Loucy (cell line): ENCODE measurements around the gene RPTOR.

Experiments used
- H2AFZ ChIP-seq: fragments of 200-600 bp; sonication (generic); 2 replicates; pipeline ENCODE4 v1.6.0; 2016; ENCODE audit warnings: antibody characterized with exemption, mild to moderate bottlenecking, low read length, moderate library complexity
- H3F3A ChIP-seq: fragments of 200-600 bp; 2 replicates; pipeline ENCODE4 v1.6.0; 2016; ENCODE audit warnings: antibody characterized with exemption, low read depth, mild to moderate bottlenecking
- H3K27me3 ChIP-seq: fragments of 200-600 bp; sonication (generic); 2 replicates; pipeline ENCODE4 v1.6.1; 2014; ENCODE audit warnings: low read length, mild to moderate bottlenecking; ENCODE audit not compliant: insufficient read depth, poor library complexity, severe bottlenecking
- H3K36me3 ChIP-seq: fragments of 200-600 bp; sonication (generic); 2 replicates; pipeline ENCODE4 v1.6.1; 2016; ENCODE audit warnings: low read length; ENCODE audit not compliant: insufficient read depth
- H3K4me1 ChIP-seq: fragments of 200-600 bp; sonication (generic); 2 replicates; pipeline ENCODE4 v1.5.1; 2014; ENCODE audit warnings: low read length, mild to moderate bottlenecking; ENCODE audit not compliant: insufficient read depth, poor library complexity, severe bottlenecking
- H3K4me2 ChIP-seq: fragments of 200-600 bp; sonication (generic); 2 replicates; pipeline ENCODE4 v1.6.0; 2014; ENCODE audit warnings: antibody characterized with exemption, low read length, low read depth, mild to moderate bottlenecking; ENCODE audit not compliant: poor library complexity, severe bottlenecking
- H3K4me3 ChIP-seq: fragments of 200-600 bp; sonication (generic); 2 replicates; pipeline ENCODE4 v1.5.1; 2014; ENCODE audit warnings: low read length, mild to moderate bottlenecking, mixed read lengths; ENCODE audit not compliant: poor library complexity, severe bottlenecking
- H3K79me2 ChIP-seq: fragments of 200-600 bp; sonication (generic); 2 replicates; pipeline ENCODE4 v1.6.1; 2014; ENCODE audit warnings: low read length; ENCODE audit not compliant: insufficient read depth
- H3K9ac ChIP-seq: fragments of 200-600 bp; sonication (generic); 2 replicates; pipeline ENCODE4 v1.6.0; 2014; ENCODE audit warnings: mild to moderate bottlenecking, low read depth, low read length, moderate library complexity; ENCODE audit not compliant: poor library complexity, severe bottlenecking
- H3K9me2 ChIP-seq: fragments of 200-600 bp; sonication (generic); replicated peaks from 2 replicates; pipeline ENCODE4 v1.6.1; 2016; ENCODE audit warnings: low read depth, low read length, mixed read lengths
- H3K9me3 ChIP-seq: fragments of 200-600 bp; sonication (generic); 2 replicates; pipeline ENCODE4 v1.6.1; 2014; ENCODE audit warnings: mild to moderate bottlenecking, antibody characterized with exemption, low read length, low read depth; ENCODE audit not compliant: insufficient read depth
- H4K20me1 ChIP-seq: fragments of 200-600 bp; sonication (generic); 2 replicates; pipeline ENCODE4 v1.6.0; 2014; ENCODE audit warnings: antibody characterized with exemption, low read length, mild to moderate bottlenecking; ENCODE audit not compliant: insufficient read depth, poor library complexity, severe bottlenecking
- EZH2phosphoT487 ChIP-seq: fragments of 200-600 bp; IDR thresholded peaks from 2 replicates; pipeline ENCODE4 v1.6.1; 2018; ENCODE audit warnings: antibody characterized with exemption, mild to moderate bottlenecking, moderate library complexity, borderline replicate concordance
- TF ChIP-seq, protein P1 (sequence below): fragments of 200-600 bp; sonication (generic); conservative IDR thresholded peaks from 2 replicates; pipeline ENCODE4 v1.5.1; 2014; ENCODE audit warnings: mild to moderate bottlenecking, antibody characterized with exemption, low read length

Gene RPTOR

GRCh38 chr17:80781807-80782277 is 237.2 kb downstream of the RPTOR start:
- Histone ChIP-seq H2AFZ (no peak overlapping the region), H3K4me1 (peaks cover 61% of the 10 kb centered on the region), H3F3A (peaks cover 4% of the 10 kb centered on the region; the same call in 1 of the 2 replicates), H3K79me2 (peaks cover 32% of the 10 kb centered on the region), H3K36me3 (no peaks in the 10 kb centered on the region), H3K4me3 (no peak overlapping the region), H3K9me3 (no peaks in the 10 kb centered on the region), H4K20me1 (no peaks in the 10 kb centered on the region), H3K9me2 (no peaks in the 10 kb centered on the region), H3K27me3 (no peaks in the 10 kb centered on the region), H3K4me2 (peak overlapping the region; percentile 62), H3K9ac (peak overlapping the region; percentile 76)
- TF ChIP-seq, protein P1, sequence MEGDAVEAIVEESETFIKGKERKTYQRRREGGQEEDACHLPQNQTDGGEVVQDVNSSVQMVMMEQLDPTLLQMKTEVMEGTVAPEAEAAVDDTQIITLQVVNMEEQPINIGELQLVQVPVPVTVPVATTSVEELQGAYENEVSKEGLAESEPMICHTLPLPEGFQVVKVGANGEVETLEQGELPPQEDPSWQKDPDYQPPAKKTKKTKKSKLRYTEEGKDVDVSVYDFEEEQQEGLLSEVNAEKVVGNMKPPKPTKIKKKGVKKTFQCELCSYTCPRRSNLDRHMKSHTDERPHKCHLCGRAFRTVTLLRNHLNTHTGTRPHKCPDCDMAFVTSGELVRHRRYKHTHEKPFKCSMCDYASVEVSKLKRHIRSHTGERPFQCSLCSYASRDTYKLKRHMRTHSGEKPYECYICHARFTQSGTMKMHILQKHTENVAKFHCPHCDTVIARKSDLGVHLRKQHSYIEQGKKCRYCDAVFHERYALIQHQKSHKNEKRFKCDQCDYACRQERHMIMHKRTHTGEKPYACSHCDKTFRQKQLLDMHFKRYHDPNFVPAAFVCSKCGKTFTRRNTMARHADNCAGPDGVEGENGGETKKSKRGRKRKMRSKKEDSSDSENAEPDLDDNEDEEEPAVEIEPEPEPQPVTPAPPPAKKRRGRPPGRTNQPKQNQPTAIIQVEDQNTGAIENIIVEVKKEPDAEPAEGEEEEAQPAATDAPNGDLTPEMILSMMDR: no peak
- TF ChIP-seq EZH2phosphoT487: no peak

GRCh38 chr17:80782536-80783427 is 238.1 kb downstream of the RPTOR start:
- Histone ChIP-seq H3K9ac (peak overlapping the region; percentile 76), H4K20me1 (no peaks in the 10 kb centered on the region), H3K9me2 (no peaks in the 10 kb centered on the region), H3K79me2 (peaks cover 41% of the 10 kb centered on the region), H3F3A (peaks cover 4% of the 10 kb centered on the region; the same call in 1 of the 2 replicates), H3K36me3 (no peaks in the 10 kb centered on the region), H3K4me1 (peaks cover 70% of the 10 kb centered on the region), H3K9me3 (0 out of 2 replicates have a peak, but pooled peaks cover 3% of the 10 kb centered on the region), H3K4me3 (peak overlapping the region; percentile 61), H3K27me3 (no peaks in the 10 kb centered on the region), H2AFZ (no peak overlapping the region), H3K4me2 (peak overlapping the region; percentile 82)
- no peak for TF ChIP-seq EZH2phosphoT487
- TF ChIP-seq, protein P1: no peak

GRCh38 chr17:80783486-80783885 is 238.8 kb downstream of the RPTOR start:
- H3K9me3 ChIP-seq: 0 out of 2 replicates have a peak, but pooled peaks cover 3% of the 10 kb centered on the region
- peak overlapping the region; percentile 76 for H3K9ac ChIP-seq
- H3K9me2 ChIP-seq: no peaks in the 10 kb centered on the region
- no peak for TF ChIP-seq EZH2phosphoT487
- TF ChIP-seq, protein P1: no peak
- H3F3A ChIP-seq: peaks cover 4% of the 10 kb centered on the region; the same call in 1 of the 2 replicates
- peaks cover 75% of the 10 kb centered on the region for H3K4me1 ChIP-seq
- H3K4me3 ChIP-seq: peak overlapping the region; percentile 61
- peaks cover 44% of the 10 kb centered on the region for H3K79me2 ChIP-seq
- no peaks in the 10 kb centered on the region for H3K27me3 ChIP-seq
- no peaks in the 10 kb centered on the region for H4K20me1 ChIP-seq
- H3K4me2 ChIP-seq: peak overlapping the region; percentile 82
- H3K36me3 ChIP-seq: no peaks in the 10 kb centered on the region
- H2AFZ ChIP-seq: no peak overlapping the region
